Measurements from ENCODE around the gene JAM3.

Gene JAM3
- total RNA-seq = 11.0 to 15.7 (median 11.4) reads per million in 3 donors

DNA sequence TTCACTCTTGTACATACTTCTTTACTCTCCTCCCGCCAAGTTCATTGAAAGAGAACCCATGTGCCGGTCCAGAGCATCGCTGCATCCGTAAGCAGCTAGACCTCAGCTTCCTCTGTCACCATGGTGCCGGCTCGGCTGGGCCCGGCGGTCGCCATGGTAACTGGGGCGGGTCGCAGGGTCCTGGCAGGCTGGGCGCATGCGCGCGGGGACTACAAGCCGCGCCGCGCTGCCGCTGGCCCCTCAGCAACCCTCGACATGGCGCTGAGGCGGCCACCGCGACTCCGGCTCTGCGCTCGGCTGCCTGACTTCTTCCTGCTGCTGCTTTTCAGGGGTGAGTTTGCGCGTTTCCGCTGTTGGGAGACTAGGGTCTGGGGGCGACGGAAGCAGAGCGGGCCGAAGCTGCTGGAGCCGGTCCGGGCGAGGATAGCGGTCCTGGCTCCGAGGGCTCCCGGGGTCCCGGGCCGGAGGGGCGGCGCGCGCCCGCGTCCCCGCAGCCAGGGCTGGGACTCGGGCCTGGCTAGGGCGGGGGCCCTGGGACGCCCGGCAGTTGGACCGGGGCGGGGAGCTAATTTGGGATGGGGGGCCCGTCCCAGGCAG, at the start of gene JAM3:
Gene JAM3, plus strand, starts transcription at position 244 of the 597 bp plus-strand sequence. Its CDS starts 12 bp downstream, at position 256.
- H3K4me3 ChIP-seq (ENCODE audit: insufficient read depth, low read depth, low read length, poor library complexity, severe bottlenecking) = peak within 1 kb of the TSS; percentile 61
- H3K4me1 ChIP-seq (ENCODE audit: control insufficient read depth, insufficient read depth, low read length, poor library complexity, severe bottlenecking) = peaks cover 7% of the 10 kb centered on the region
- no peaks in the 10 kb centered on the region for H3K27me3 ChIP-seq (replicated peaks; ENCODE audit: control insufficient read depth, insufficient read depth, low read length, poor library complexity, severe bottlenecking)
- no peaks in the 10 kb centered on the region for H3K9me3 ChIP-seq (ENCODE audit: control insufficient read depth, low read length)
- H3K27ac ChIP-seq (ENCODE audit: insufficient read depth, low read length, poor library complexity, severe bottlenecking) = peak within 1 kb of the TSS; percentile 52
- H3K36me3 ChIP-seq (ENCODE audit: control insufficient read depth, insufficient read depth, low read length) = no peaks in the 10 kb centered on the region
- peak; percentile 91 to 95 (median 93) for DNase-seq

DNA sequence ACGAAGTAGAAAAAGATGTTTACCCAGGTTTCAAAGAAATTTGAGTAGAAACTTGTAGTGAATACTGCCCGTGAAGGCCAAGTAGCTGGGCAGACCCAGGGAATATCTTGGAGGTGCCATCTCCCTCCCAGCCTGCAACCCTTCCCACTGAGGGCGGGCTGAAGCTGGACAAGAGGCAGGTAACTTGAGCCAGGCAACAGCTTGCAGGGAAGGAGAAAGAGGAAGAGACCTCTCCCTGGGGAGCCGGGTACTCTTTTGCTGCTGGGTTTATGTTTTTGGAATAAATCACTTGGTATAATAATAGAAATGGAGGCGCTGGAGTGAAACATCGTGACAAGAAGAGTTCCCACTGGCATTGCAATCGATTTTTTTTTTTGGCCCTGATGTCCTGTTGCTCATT, 49.4 kb upstream of the JAM3 start:
- Histone ChIP-seq H3K4me1 (ENCODE audit: control insufficient read depth, insufficient read depth, low read length, poor library complexity, severe bottlenecking) (no peaks in the 10 kb centered on the region), H3K27me3 (replicated peaks; ENCODE audit: control insufficient read depth, insufficient read depth, low read length, poor library complexity, severe bottlenecking) (peaks cover 7% of the 10 kb centered on the region), H3K36me3 (ENCODE audit: control insufficient read depth, insufficient read depth, low read length) (no peaks in the 10 kb centered on the region), H3K4me3 (ENCODE audit: insufficient read depth, low read depth, low read length, poor library complexity, severe bottlenecking) (no peak overlapping the region), H3K27ac (ENCODE audit: insufficient read depth, low read length, poor library complexity, severe bottlenecking) (no peak overlapping the region), H3K9me3 (ENCODE audit: control insufficient read depth, low read length) (no peaks in the 10 kb centered on the region)
- no peak for DNase-seq

DNA sequence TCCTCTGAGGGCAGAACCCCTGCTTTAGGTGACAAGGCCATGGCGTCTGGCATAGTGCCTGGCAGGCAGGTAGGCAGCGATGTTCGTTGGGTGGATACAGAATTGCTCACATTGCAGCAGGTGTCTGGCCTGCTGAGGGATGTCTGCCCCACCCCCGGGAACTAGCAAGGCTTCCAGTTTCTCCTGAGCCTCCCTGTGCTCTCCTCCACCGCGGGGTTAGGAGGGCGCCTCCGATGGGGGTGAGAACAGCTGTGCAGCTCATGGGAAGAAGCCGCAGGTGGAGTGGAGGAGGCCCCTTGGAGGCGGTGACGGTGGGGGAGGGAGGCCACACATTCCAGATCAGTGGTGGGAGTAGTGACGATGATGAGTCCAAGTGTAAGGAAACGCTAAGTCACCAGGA, 48.3 kb upstream of the JAM3 start:
- H3K4me1 ChIP-seq (ENCODE audit: control insufficient read depth, insufficient read depth, low read length, poor library complexity, severe bottlenecking) = no peaks in the 10 kb centered on the region
- no peaks in the 10 kb centered on the region for H3K36me3 ChIP-seq (ENCODE audit: control insufficient read depth, insufficient read depth, low read length)
- H3K27ac ChIP-seq (ENCODE audit: insufficient read depth, low read length, poor library complexity, severe bottlenecking) = no peak overlapping the region
- DNase-seq = no peak
- no peaks in the 10 kb centered on the region for H3K9me3 ChIP-seq (ENCODE audit: control insufficient read depth, low read length)
- H3K4me3 ChIP-seq (ENCODE audit: insufficient read depth, low read depth, low read length, poor library complexity, severe bottlenecking) = no peak overlapping the region
- H3K27me3 ChIP-seq (replicated peaks; ENCODE audit: control insufficient read depth, insufficient read depth, low read length, poor library complexity, severe bottlenecking) = peaks cover 7% of the 10 kb centered on the region

DNA sequence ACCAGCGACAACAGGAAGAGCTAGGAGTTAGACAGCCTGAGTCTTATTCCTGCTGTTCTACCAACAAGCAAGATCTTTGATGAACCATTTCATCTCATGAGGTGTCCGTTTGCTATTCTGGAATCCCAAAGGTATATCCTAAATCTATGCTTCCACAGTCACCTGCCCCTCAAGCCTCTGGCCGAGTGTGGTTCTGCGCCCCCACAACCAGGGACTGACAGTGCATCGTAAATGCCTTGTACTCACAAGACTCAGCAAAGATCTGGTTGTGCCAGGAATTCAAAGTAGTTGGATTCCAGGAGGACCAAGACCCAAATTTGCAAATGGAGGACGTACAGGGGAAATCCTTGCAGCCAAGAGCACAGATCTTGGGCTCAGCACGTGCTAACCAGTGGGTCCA, 47.5 kb upstream of the JAM3 start:
- no peak for DNase-seq
- no peak overlapping the region for H3K4me3 ChIP-seq (ENCODE audit: insufficient read depth, low read depth, low read length, poor library complexity, severe bottlenecking)
- peaks cover 7% of the 10 kb centered on the region for H3K27me3 ChIP-seq (replicated peaks; ENCODE audit: control insufficient read depth, insufficient read depth, low read length, poor library complexity, severe bottlenecking)
- no peaks in the 10 kb centered on the region for H3K36me3 ChIP-seq (ENCODE audit: control insufficient read depth, insufficient read depth, low read length)
- no peaks in the 10 kb centered on the region for H3K4me1 ChIP-seq (ENCODE audit: control insufficient read depth, insufficient read depth, low read length, poor library complexity, severe bottlenecking)
- no peak overlapping the region for H3K27ac ChIP-seq (ENCODE audit: insufficient read depth, low read length, poor library complexity, severe bottlenecking)
- H3K9me3 ChIP-seq (ENCODE audit: control insufficient read depth, low read length) = no peaks in the 10 kb centered on the region

DNA sequence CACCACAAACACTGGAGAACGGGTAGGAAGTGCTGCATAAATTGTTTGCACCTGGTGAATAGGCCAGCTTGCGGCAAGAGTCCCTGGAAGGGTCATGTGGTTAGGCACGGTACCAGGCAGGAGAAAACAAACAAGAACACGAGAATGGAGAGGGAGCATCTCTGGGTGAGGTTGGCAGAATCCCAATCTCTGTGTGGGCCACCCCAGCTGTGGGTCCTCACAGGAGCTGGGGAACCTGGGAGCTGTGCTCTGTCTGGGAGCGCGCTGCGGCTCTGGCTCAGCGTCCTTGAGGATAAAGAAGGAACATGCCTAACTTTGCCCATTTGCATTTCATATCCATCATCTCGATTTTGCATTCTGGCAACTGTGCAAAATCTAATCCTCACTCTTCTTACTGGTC, 46.1 kb upstream of the JAM3 start:
- Histone ChIP-seq H3K4me1 (ENCODE audit: control insufficient read depth, insufficient read depth, low read length, poor library complexity, severe bottlenecking) (peaks cover 10% of the 10 kb centered on the region), H3K27ac (ENCODE audit: insufficient read depth, low read length, poor library complexity, severe bottlenecking) (no peak overlapping the region), H3K4me3 (ENCODE audit: insufficient read depth, low read depth, low read length, poor library complexity, severe bottlenecking) (no peak overlapping the region), H3K36me3 (ENCODE audit: control insufficient read depth, insufficient read depth, low read length) (no peaks in the 10 kb centered on the region), H3K9me3 (ENCODE audit: control insufficient read depth, low read length) (no peaks in the 10 kb centered on the region), H3K27me3 (replicated peaks; ENCODE audit: control insufficient read depth, insufficient read depth, low read length, poor library complexity, severe bottlenecking) (peaks cover 7% of the 10 kb centered on the region)
- DNase-seq = no peak

DNA sequence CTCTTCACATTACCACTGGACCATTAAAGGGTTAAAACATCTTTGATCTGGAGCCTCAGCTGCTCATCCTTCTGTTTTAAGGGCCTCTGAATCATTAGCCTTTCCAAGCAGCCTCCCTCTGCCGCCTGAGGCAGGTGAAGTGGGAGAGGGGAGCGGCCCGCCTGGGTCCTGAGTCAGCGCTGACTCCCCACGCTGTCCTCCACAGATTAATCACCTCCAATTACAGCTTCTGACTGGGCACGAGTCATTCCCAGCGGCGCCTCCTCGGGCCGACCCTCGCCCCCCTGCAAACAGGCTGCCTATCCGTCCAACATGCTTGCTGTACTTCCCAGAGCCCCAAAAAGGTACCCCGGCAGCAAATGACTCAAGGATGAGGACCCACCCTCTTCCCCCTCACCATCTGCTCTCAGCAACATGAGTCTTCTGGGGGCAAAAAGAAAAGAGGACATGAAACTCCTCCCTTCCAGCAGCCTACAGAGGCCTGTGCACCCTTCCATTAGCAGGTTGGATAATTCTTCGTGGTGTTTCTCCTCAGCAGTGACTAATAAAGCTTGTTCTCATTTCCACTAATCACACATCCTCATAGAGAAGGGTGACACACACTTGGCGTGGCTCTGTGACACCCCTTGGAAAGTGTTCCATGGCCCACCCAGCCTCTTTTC, 44.3 kb upstream of the JAM3 start:
- no peak overlapping the region for H3K4me3 ChIP-seq (ENCODE audit: insufficient read depth, low read depth, low read length, poor library complexity, severe bottlenecking)
- peaks cover 18% of the 10 kb centered on the region for H3K4me1 ChIP-seq (ENCODE audit: control insufficient read depth, insufficient read depth, low read length, poor library complexity, severe bottlenecking)
- H3K27ac ChIP-seq (ENCODE audit: insufficient read depth, low read length, poor library complexity, severe bottlenecking) = no peak overlapping the region
- peaks cover 7% of the 10 kb centered on the region for H3K27me3 ChIP-seq (replicated peaks; ENCODE audit: control insufficient read depth, insufficient read depth, low read length, poor library complexity, severe bottlenecking)
- DNase-seq = no peak
- no peaks in the 10 kb centered on the region for H3K9me3 ChIP-seq (ENCODE audit: control insufficient read depth, low read length)
- no peaks in the 10 kb centered on the region for H3K36me3 ChIP-seq (ENCODE audit: control insufficient read depth, insufficient read depth, low read length)

DNA sequence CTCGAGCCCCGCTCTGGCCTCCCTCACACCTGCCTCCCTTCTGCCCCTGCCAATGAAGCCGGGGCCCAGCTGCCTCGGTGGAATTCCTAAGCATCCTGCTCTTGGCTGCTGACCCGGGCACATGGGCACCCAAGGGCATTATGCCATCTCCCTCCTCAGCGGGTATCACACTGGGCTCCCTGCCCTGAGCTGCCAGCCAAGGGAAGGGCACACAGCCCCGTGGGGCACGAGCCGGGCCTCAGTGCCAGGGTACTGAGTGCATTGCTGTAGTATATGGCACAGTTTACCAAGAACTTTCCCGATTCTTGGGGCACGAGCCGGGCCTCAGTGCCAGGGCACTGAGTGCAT, 43.8 kb upstream of the JAM3 start:
- peaks cover 18% of the 10 kb centered on the region for H3K4me1 ChIP-seq (ENCODE audit: control insufficient read depth, insufficient read depth, low read length, poor library complexity, severe bottlenecking)
- H3K4me3 ChIP-seq (ENCODE audit: insufficient read depth, low read depth, low read length, poor library complexity, severe bottlenecking) = no peak overlapping the region
- no peak for DNase-seq
- H3K9me3 ChIP-seq (ENCODE audit: control insufficient read depth, low read length) = no peaks in the 10 kb centered on the region
- no peaks in the 10 kb centered on the region for H3K36me3 ChIP-seq (ENCODE audit: control insufficient read depth, insufficient read depth, low read length)
- no peak overlapping the region for H3K27ac ChIP-seq (ENCODE audit: insufficient read depth, low read length, poor library complexity, severe bottlenecking)
- peaks cover 7% of the 10 kb centered on the region for H3K27me3 ChIP-seq (replicated peaks; ENCODE audit: control insufficient read depth, insufficient read depth, low read length, poor library complexity, severe bottlenecking)

DNA sequence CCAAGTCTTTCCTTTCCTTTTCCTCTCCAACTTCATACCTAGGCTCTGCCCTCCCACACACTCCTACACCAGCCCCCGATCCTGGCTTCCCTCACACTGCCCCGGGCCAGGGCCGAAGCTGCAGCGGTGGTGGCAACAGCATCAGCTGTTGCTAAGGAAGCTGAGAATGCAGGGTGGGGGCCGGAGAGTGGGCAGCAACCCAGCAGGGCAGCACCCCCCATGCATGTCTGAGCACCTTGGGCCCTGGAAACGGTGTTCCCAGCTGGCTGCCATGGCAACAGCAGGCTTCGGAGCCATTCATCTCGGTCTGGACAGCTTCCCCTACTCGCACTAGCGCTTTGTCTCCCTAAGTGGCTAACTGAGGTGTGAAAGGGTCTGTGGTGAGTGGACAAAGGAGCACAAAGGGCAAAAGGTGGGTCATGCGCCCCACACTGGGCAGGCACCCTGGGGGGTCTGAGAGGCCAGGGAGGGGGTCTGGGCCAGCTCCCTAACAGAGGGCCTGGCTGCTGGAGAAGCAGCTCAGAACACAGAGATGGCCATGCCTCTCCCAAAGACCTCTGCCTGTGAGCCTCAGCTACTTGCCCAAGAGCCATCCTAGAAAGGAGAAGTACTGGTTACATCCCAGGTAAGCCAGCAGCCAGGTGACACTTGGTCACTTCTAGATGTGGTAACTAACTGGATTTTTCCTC, 42.1 kb upstream of the JAM3 start:
- H3K27ac ChIP-seq (ENCODE audit: insufficient read depth, low read length, poor library complexity, severe bottlenecking) = no peak overlapping the region
- peaks cover 18% of the 10 kb centered on the region for H3K4me1 ChIP-seq (ENCODE audit: control insufficient read depth, insufficient read depth, low read length, poor library complexity, severe bottlenecking)
- H3K36me3 ChIP-seq (ENCODE audit: control insufficient read depth, insufficient read depth, low read length) = no peaks in the 10 kb centered on the region
- H3K27me3 ChIP-seq (replicated peaks; ENCODE audit: control insufficient read depth, insufficient read depth, low read length, poor library complexity, severe bottlenecking) = no peaks in the 10 kb centered on the region
- no peak for DNase-seq
- H3K4me3 ChIP-seq (ENCODE audit: insufficient read depth, low read depth, low read length, poor library complexity, severe bottlenecking) = no peak overlapping the region
- no peaks in the 10 kb centered on the region for H3K9me3 ChIP-seq (ENCODE audit: control insufficient read depth, low read length)

DNA sequence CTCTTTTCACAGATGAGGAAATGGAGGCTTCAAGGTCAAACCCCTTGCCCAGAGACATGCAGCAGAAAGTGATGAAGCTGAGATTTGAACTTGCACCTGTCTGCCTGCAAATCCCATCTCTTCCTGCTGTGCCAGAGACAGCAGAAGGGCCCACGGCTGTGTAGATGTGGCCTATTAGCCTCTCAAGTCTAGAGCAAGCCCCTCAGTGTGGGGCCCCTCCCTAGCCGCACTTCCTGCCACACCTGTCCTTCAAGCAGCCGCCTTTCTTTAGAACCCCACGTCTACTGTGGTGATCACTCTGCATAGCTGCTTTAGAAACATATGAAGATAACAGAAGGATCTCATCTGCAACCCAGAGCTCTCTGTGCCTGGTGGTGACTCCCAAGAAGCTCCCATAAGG, 41.2 kb upstream of the JAM3 start:
- Histone ChIP-seq H3K27me3 (replicated peaks; ENCODE audit: control insufficient read depth, insufficient read depth, low read length, poor library complexity, severe bottlenecking) (no peaks in the 10 kb centered on the region), H3K36me3 (ENCODE audit: control insufficient read depth, insufficient read depth, low read length) (no peaks in the 10 kb centered on the region), H3K27ac (ENCODE audit: insufficient read depth, low read length, poor library complexity, severe bottlenecking) (peak overlapping the region; percentile 43), H3K4me3 (ENCODE audit: insufficient read depth, low read depth, low read length, poor library complexity, severe bottlenecking) (no peak overlapping the region), H3K9me3 (ENCODE audit: control insufficient read depth, low read length) (no peaks in the 10 kb centered on the region), H3K4me1 (ENCODE audit: control insufficient read depth, insufficient read depth, low read length, poor library complexity, severe bottlenecking) (peaks cover 19% of the 10 kb centered on the region)
- no peak for DNase-seq

DNA sequence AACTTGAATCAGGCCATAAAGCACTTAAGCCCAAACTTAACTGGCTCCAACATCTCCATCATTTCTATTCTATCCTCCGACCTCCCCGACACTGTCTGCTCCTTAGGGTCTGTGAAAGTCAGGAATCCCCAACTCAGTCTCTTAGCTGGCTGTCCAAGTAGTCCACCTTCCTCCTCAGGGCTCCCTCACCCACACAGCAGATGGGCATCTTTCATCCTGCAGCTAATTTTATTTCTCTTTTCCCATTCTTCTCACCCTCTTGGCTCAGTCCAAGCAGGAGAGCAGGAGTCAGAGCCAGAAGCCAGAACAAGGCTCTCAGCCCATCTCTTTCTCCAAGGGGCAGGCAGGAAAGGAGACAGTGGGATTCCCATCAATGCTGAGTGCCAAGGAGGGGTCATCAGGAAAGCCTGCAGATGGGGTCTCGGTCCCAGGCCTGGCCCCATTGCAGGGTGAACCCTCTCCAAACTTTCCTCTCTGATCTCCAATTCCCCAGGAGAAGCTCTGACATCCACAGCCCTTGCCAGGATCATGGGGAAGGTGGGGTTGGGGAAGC, 40.4 kb upstream of the JAM3 start:
- H3K4me3 ChIP-seq (ENCODE audit: insufficient read depth, low read depth, low read length, poor library complexity, severe bottlenecking) = no peak overlapping the region
- H3K9me3 ChIP-seq (ENCODE audit: control insufficient read depth, low read length) = no peaks in the 10 kb centered on the region
- peaks cover 22% of the 10 kb centered on the region for H3K4me1 ChIP-seq (ENCODE audit: control insufficient read depth, insufficient read depth, low read length, poor library complexity, severe bottlenecking)
- H3K36me3 ChIP-seq (ENCODE audit: control insufficient read depth, insufficient read depth, low read length) = no peaks in the 10 kb centered on the region
- no peak for DNase-seq
- no peaks in the 10 kb centered on the region for H3K27me3 ChIP-seq (replicated peaks; ENCODE audit: control insufficient read depth, insufficient read depth, low read length, poor library complexity, severe bottlenecking)
- H3K27ac ChIP-seq (ENCODE audit: insufficient read depth, low read length, poor library complexity, severe bottlenecking) = no peak overlapping the region
